ENCODE data around the gene MARS1.
"Not testable (repeated sequence)": the region's sequence is repeated elsewhere in the genome, so short reads cannot be mapped to it uniquely, and the experiment has no call there.

Gene MARS1

GRCh38 chr12:57495051-57495701 is 7.3 kb downstream of the MARS1 start:
- not testable (repeated sequence) for DNase-seq

- DNase-seq: no peak
These were observed 9.0 kb downstream of the MARS1 start for GRCh38 chr12:57496822-57497221.

GRCh38 chr12:57497223-57498131 is 9.6 kb downstream of the MARS1 start:
- no peak for DNase-seq

DNA sequence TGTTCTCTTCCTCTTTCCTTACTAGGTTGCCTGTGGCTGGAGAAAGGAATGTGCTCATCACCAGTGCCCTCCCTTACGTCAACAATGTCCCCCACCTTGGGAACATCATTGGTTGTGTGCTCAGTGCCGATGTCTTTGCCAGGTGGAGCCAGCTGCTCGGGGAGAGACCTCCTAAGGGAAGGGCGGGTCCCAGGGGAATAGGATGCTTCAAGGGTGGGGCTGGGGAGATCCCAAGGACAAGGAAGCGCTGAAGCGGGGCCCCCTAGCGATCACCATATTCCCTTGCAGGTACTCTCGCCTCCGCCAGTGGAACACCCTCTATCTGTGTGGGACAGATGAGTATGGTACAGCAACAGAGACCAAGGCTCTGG is 10.2 kb downstream of the MARS1 start:
- no peak for DNase-seq

GRCh38 chr12:57498571-57498970 is 10.7 kb downstream of the MARS1 start:
- no peak for DNase-seq

DNA sequence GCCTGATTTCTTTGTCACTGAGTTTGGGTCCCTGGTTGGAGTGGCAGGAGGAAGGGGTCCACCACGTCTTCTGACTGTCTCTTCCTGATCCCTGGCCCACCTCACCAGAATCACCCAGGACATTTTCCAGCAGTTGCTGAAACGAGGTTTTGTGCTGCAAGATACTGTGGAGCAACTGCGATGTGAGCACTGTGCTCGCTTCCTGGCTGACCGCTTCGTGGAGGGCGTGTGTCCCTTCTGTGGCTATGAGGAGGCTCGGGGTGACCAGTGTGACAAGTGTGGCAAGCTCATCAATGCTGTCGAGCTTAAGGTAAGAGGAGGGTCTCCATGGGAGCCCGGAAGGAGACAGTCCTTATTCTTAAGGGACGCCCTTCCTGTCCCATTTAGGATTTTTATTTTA is 12.3 kb downstream of the MARS1 start:
- DNase-seq: no peak

DNA sequence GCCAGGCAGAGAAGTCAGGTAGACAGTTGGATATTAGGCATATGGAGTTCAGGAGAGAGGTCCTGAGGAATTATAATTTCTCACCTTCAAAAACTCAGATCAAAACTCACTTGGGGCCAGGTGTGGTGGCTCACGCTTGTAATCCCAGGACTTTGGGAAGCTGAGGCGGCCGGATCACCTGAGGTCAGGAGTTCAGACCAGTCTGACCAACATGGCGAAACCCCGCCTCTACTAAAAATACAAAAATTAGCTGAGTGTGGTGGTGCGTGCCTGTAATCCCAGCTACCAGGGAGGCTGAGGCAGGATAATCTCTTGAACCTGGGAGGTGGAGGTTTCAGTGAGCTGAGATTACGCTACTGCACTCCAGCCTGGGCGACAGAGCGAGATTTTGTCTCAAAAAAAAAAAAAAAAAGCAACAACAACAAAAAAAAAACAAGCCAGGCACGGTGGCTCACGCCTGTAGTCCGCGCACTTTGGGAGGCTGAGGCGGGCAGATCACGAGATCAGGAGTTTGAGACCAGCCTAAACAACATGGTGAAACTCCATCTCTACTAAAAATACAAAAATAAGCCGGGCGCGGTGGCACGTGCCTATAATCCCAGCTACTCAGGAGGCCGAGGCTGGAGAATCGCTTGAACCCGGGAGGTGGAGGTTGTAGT is 14.6 kb downstream of the MARS1 start:
- DNase-seq: not testable (repeated sequence)

DNA sequence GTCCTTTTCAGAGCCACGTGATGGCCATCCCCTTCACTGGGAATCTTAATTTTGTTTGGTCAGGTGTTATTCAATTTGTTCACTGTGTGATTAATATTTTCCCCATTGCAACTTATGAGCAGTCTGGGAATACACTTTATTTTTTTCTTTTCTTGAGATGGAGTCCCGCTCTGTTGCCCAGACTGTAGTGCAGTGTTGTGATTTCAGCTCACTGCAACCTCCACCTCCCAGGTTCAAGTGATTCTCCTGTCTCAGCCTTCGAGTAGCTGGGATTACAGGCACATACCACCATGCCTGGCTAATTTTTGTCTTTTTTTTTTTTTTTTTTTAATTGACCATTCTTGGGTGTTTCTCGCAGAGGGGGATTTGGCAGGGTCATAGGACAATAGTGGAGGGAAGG is 18.7 kb downstream of the MARS1 start:
- not testable (repeated sequence) for DNase-seq

DNA sequence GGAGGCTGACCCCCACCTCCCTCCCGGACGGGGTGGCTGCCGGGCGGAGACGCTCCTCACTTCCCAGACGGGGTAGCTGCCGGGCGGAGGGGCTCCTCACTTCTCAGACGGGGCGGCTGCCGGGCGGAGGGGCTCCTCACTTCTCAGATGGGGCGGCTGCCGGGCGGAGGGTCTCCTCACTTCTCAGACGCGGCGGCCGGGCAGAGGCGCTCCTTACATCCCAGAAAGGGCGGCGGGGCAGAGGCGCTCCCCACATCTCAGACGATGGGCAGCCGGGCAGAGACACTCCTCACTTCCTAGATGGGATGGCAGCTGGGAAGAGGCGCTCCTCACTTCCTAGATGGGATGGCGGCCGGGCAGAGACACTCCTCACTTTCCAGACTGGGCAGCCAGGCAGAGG is 19.9 kb downstream of the MARS1 start:
- not testable (repeated sequence) for DNase-seq

- no peak for DNase-seq
These were observed 23.3 kb downstream of the MARS1 start for GRCh38 chr12:57511161-57511560.

DNA sequence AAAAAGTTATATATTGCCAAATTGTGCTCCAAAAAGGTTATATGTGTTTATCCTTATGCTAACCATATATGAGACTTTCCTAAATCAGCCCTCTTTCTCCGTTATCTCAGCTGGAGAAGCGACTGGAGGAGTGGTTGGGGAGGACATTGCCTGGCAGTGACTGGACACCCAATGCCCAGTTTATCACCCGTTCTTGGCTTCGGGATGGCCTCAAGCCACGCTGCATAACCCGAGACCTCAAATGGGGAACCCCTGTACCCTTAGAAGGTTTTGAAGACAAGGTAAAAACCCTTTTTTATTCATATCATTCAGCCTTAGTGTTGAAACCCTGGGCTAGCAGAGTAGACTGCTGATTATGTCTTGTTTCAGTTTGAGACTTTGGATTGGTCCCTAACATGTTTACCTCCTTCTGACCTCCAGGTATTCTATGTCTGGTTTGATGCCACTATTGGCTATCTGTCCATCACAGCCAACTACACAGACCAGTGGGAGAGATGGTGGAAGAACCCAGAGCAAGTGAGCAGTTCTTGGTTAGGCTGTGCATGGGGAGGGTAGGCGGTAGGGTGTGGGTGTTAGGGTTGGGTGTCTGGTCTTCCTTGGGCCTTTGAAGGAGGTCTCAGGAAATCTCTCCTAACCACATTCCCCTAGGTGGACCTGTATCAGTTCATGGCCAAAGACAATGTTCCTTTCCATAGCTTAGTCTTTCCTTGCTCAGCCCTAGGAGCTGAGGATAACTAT is 23.9 kb downstream of the MARS1 start:
- DNase-seq: no peak

DNA sequence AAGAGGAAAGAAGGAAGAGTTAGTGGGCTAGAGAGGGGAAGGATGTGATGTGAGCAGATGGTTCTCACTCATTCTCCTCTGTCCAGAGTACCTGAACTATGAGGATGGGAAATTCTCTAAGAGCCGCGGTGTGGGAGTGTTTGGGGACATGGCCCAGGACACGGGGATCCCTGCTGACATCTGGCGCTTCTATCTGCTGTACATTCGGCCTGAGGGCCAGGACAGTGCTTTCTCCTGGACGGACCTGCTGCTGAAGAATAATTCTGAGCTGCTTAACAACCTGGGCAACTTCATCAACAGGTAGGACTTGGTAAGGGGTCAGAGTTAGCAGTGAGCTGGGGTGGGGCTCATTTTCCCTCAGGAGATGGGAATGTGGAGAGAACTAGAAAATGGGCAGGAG is 24.8 kb downstream of the MARS1 start:
- no peak for DNase-seq

GRCh38 chr12:57513266-57513665 is 25.4 kb downstream of the MARS1 start:
- DNase-seq: no peak

DNA sequence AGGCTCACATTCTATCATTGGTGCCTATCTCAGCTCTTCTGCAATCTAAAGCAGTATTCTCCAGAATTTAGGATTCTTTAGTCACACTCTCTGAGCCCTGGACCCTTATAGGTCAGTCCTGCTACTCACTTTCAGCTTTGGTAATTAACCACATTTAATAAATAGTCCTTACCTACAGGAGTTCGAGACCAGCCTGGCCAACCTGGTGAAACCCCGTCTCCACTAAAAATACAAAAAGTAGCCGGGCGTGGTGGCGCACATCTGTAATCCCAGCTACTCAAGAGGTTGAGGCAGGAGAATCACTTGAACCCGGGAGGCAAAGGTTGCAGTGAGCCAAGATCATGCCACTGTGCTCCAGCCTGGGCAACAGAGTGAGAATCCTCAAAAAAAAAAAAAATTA is 25.8 kb downstream of the MARS1 start:
- DNase-seq: not testable (repeated sequence)

DNA sequence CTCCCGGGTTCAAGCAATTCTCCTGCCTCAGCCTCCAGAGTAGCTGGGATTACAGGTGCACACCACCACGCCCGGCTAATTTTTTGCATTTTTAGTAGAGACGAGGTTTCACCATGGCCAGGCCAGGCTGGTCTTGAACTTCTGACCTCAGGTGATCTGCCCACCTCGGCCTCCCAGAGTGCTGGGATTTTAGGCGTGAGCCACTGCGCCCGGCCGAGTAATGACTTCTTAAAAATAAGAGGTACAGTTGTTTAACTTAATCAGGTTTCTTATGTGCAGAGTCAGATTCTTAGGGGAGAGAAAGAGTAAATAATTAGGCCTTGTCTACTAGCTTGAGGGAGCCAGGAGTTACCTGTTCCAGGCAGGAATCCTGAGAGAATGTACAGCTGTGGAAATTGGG is 26.4 kb downstream of the MARS1 start:
- DNase-seq: not testable (repeated sequence)

- no peak for DNase-seq
These were observed 27.0 kb downstream of the MARS1 start for GRCh38 chr12:57514720-57515407.

- no peak for DNase-seq
These were observed 27.6 kb downstream of the MARS1 start for GRCh38 chr12:57515408-57515933.

DNA sequence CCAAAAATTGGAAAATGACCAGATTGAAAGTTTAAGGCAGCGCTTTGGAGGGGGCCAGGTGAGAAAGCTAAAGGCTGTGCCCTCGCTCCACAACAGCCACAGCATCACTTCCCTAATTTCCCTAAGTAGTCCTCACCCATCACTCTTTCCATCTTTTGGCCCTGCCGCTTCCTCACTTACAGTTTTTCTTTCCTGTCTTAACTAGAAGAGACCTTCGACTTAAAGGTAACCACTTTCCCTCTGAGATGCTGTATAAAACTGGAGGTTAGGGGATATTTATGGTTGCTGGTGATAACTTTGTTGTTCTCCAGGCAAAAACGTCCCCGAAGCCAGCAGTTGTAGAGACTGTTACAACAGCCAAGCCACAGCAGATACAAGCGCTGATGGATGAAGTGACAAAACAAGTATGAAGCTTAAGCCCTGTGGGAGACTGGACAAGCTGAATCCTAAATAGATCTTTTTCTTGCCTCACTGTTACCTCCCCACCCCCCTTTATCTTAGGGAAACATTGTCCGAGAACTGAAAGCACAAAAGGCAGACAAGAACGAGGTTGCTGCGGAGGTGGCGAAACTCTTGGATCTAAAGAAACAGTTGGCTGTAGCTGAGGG is 28.2 kb downstream of the MARS1 start:
- no peak for DNase-seq

DNA sequence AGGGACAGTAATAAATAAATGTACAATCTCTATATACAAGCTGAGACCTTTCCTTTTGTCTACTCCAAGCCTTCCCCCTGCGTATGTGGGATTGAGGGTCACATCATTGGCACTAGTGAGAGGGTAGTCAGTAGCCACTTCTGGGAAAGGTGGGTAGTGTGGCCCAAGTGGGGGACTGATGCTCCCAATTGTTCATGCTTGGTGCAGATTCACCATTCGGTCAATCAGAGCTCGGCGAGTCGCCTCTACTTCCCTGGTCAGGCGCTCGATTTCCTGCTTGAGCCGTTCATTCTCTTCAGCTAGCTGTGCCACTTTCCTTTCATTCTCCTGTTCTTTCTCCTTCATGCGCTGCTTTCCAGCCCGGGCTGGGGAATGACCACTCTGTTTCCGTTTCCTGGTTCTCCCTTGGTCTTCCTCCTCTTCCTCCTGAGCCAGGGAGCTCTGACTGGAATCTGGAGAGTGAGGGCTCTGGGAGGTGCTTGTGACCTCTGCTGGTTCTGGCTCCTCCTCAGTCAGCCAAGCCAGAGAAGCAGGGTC is 28.8 kb downstream of the MARS1 start:
- DNase-seq: no peak

- DNase-seq: no peak
These were observed 29.3 kb downstream of the MARS1 start for GRCh38 chr12:57517187-57517586.

- DNase-seq: not testable (repeated sequence)
These were observed 29.9 kb downstream of the MARS1 start for GRCh38 chr12:57517718-57518117.
